Sigmoid colon (tissue), 4 donors: ENCODE measurements around the gene SLC20A1.
"Not testable (repeated sequence)": the region's sequence is repeated elsewhere in the genome, so short reads cannot be mapped to it uniquely, and the experiment has no call there.

Source experiments
- EP300 ChIP-seq, 4 donors: sonication (generic); formaldehyde crosslinking; IDR thresholded peaks; one replicate each; pipeline ENCODE4 v1.6.1; 2017; ENCODE audit warnings: antibody characterized with exemption in 4 of 4
- POLR2A ChIP-seq, 2 donors: fragments of 450-650 bp; IDR thresholded peaks; one replicate each; pipeline ENCODE4 v1.6.1; 2016; ENCODE audit warnings: antibody characterized with exemption in 2 of 2, mild to moderate bottlenecking in 2 of 2, moderate library complexity in 2 of 2
- POLR2AphosphoS5 ChIP-seq, 4 donors: sonication (generic); formaldehyde crosslinking; IDR thresholded peaks; one replicate each; pipeline ENCODE4 v1.6.1; 2017; ENCODE audit warnings: antibody characterized with exemption in 4 of 4
- TF ChIP-seq, protein P1 (sequence below), 4 experiments: fragments of 450-650 bp in 3 of 4; fragments of 200-600 bp in 1 of 4; IDR thresholded peaks; one replicate each; pipeline ENCODE4 v1.5.1; 2016 to 2019; ENCODE audit warnings: antibody characterized with exemption in 4 of 4, mild to moderate bottlenecking in 3 of 4, moderate library complexity in 2 of 4

DNA sequence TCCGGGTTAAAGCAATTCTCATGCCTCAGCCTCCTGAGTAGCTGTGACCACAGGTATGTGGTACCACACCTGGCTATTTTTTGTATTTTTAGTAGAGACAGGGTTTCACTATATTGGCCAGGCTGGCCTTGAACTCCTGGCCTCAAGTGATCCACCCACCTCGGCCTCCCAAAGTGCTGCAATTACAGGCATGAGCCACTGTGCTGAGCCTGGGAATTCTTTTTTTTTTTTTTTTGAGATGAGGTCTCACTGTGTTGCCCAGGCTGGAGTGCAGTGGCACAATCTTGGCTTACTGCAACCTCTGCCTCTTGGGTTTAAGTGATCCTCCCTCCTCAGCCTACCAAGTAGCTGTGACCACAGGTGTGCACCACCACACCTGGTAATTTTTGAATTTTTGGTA, 29.9 kb upstream of the SLC20A1 start:
- TF ChIP-seq POLR2AphosphoS5, POLR2A, EP300 (IDR thresholded peaks at IDR 0.05): not testable (repeated sequence)
- TF ChIP-seq, protein P1, sequence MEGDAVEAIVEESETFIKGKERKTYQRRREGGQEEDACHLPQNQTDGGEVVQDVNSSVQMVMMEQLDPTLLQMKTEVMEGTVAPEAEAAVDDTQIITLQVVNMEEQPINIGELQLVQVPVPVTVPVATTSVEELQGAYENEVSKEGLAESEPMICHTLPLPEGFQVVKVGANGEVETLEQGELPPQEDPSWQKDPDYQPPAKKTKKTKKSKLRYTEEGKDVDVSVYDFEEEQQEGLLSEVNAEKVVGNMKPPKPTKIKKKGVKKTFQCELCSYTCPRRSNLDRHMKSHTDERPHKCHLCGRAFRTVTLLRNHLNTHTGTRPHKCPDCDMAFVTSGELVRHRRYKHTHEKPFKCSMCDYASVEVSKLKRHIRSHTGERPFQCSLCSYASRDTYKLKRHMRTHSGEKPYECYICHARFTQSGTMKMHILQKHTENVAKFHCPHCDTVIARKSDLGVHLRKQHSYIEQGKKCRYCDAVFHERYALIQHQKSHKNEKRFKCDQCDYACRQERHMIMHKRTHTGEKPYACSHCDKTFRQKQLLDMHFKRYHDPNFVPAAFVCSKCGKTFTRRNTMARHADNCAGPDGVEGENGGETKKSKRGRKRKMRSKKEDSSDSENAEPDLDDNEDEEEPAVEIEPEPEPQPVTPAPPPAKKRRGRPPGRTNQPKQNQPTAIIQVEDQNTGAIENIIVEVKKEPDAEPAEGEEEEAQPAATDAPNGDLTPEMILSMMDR (IDR thresholded peaks at IDR 0.05): not testable (repeated sequence)
